Mammary epithelial cell (primary cell): ENCODE results near the gene GPR176.

Experiments
- EZH2 ChIP-seq: IDR thresholded peaks from 2 replicates; pipeline ENCODE4 v1.6.1; 2012; ENCODE audit warnings: low read length, inconsistent platforms, borderline replicate concordance
- TF ChIP-seq, protein P1 (sequence below), 2 donors: IDR thresholded peaks in 1 of 2; conservative IDR thresholded peaks in 1 of 2; 2 replicates each; pipeline ENCODE4 v1.5.1; 2011 to 2012; ENCODE audit warnings: inconsistent platforms in 2 of 2, low read length in 2 of 2, mild to moderate bottlenecking in 2 of 2, control low read depth in 1 of 2, low read depth in 1 of 2; ENCODE audit not compliant: insufficient read depth in 1 of 2; ENCODE audit errors: extremely low read depth in 1 of 2

DNA sequence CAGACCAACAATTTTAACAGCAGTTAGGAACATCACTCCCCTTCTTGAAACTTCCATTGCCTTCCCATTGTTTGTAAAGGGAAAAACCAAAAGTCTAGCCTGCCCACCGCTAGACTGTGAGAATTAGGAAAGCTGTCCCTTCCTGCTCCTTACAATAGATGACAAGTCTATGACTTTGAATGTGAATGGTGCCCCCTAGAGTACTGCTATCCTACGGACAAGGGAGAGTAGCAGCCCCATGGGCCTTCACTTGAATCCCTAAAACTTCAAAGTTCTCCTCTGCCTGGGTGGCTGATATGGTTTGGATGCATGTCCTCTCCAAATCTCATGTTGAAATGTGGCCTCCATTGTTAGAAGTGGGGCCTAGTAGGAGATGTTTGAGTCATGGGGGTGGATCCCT is 96.4 kb downstream of the GPR176 start:
- TF ChIP-seq, protein P1, sequence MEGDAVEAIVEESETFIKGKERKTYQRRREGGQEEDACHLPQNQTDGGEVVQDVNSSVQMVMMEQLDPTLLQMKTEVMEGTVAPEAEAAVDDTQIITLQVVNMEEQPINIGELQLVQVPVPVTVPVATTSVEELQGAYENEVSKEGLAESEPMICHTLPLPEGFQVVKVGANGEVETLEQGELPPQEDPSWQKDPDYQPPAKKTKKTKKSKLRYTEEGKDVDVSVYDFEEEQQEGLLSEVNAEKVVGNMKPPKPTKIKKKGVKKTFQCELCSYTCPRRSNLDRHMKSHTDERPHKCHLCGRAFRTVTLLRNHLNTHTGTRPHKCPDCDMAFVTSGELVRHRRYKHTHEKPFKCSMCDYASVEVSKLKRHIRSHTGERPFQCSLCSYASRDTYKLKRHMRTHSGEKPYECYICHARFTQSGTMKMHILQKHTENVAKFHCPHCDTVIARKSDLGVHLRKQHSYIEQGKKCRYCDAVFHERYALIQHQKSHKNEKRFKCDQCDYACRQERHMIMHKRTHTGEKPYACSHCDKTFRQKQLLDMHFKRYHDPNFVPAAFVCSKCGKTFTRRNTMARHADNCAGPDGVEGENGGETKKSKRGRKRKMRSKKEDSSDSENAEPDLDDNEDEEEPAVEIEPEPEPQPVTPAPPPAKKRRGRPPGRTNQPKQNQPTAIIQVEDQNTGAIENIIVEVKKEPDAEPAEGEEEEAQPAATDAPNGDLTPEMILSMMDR (conservative IDR thresholded peaks at IDR 0.05 in 1 of 2, IDR thresholded peaks at IDR 0.05 in 1 of 2; ENCODE audit: extremely low read depth in 1 of 2, insufficient read depth in 1 of 2, low read depth in 1 of 2, low read length in 2 of 2) = no peak
- TF ChIP-seq EZH2 = no peak
